ENCODE measurements around the gene LIN7C.
"Not testable (repeated sequence)": the region's sequence is repeated elsewhere in the genome, so short reads cannot be mapped to it uniquely, and the experiment has no call there.

The LIN7C gene

DNA sequence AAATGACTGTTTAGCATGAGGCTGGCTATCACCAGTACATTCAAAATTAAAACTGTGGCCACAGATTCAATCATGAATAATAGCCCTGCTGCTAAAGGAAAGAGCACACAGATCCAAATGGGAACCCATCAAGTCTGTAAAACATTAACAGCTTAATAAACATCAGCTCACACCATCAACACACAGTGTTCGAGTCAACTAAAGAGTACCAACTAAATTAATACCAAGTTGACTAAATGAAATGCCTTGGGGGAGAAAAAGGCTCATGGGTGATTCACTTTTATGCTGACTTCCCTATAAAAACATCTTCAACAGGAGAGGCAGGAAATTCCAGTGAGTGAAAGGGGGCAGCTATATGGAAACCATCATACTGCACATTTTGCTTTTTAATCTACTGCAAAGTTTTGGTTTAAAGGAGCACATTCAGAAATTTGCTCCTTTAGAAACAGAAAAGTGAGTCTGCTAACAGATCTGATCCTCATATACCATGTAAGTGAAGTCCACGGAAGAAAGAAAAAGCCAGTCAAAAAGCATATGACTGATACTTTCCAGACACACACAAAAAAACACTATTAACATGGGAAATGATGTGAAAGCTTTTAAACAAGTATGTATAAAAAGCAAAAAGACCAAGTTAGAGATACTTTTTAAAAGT, 50.3 kb downstream of the LIN7C start:
- DNase-seq: no peak
- no peak overlapping the region for H3K27ac Mint-ChIP-seq
- H3K9me3 Mint-ChIP-seq: no peaks in the 10 kb centered on the region

DNA sequence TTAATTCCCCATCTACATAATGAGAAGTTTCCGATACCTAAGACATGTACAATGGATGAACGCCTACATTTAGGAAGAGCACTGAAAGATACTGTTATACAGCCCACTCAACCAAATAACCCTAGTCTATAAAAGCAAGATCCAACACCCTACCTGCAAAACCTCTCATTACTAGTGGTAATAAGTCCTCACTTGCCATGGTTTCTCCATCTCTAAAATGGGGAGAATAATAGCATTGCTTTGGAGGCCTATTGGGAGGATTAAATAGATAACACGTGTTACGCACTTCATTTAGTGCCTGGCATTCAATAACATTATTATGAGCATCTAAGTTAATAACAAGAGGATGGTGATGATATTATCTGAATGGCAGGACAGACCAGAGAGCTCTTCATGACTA, 50.9 kb downstream of the LIN7C start:
- Mint-ChIP-seq H3K36me3 (ENCODE audit: low read depth) (no peaks in the 10 kb centered on the region), H3K27ac (no peak overlapping the region), H3K4me3 (no peak overlapping the region), H3K9me3 (no peaks in the 10 kb centered on the region), H3K27me3 (no peaks in the 10 kb centered on the region), H3K4me1 (ENCODE audit: low read depth) (no peaks in the 10 kb centered on the region)
- no peak for DNase-seq

More for the DNA sequence above, 50.3 kb downstream of the LIN7C start:
- H3K36me3 Mint-ChIP-seq (ENCODE audit: low read depth): no peaks in the 10 kb centered on the region
- no peaks in the 10 kb centered on the region for H3K27me3 Mint-ChIP-seq
- no peaks in the 10 kb centered on the region for H3K4me1 Mint-ChIP-seq (ENCODE audit: low read depth)
- no peak overlapping the region for H3K4me3 Mint-ChIP-seq

DNA sequence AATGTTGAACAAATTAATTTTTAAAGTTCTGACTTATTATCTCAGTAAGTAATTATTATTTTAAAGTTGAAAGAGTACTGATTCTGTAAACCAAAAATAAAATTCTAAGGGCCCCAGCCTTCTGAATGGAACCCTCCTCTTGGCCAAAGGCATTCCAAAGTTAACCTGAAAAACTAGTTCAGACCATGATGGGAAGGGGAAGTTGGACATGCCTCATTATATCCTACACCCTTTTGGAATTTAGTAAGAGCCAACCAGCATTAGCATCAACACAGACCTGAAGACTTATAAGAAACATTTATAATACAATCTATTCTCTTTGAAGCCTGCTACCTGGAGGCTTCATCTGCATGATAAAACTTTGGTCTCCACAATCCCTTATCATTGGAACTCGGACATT, 52.9 kb downstream of the LIN7C start:
- Mint-ChIP-seq H3K4me1 (ENCODE audit: low read depth) (no peaks in the 10 kb centered on the region), H3K4me3 (no peak overlapping the region), H3K36me3 (ENCODE audit: low read depth) (no peaks in the 10 kb centered on the region), H3K27ac (no peak overlapping the region), H3K27me3 (no peaks in the 10 kb centered on the region), H3K9me3 (no peaks in the 10 kb centered on the region)
- DNase-seq: no peak

DNA sequence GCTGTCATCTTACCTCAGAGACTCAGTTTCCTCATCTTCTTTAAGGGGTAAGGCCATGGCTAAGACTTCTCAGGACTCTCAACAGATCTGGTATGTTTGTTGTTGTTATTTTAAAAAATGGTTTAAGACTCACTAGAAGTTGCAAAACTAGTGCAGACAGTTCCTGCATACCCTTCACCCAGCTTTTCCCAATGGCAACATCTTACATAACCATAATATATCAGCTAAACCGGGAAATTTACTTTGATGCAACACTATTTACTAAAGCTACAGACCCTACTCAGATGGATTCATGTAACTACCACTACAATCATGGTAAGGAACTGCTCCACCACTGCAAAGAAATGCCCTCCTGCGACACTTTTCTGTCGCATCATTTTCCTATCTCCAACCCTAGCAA, 54.4 kb downstream of the LIN7C start:
- Mint-ChIP-seq H3K4me3 (no peak overlapping the region), H3K9me3 (no peaks in the 10 kb centered on the region), H3K27ac (no peak overlapping the region), H3K27me3 (no peaks in the 10 kb centered on the region), H3K36me3 (ENCODE audit: low read depth) (no peaks in the 10 kb centered on the region), H3K4me1 (ENCODE audit: low read depth) (no peaks in the 10 kb centered on the region)
- DNase-seq: no peak

DNA sequence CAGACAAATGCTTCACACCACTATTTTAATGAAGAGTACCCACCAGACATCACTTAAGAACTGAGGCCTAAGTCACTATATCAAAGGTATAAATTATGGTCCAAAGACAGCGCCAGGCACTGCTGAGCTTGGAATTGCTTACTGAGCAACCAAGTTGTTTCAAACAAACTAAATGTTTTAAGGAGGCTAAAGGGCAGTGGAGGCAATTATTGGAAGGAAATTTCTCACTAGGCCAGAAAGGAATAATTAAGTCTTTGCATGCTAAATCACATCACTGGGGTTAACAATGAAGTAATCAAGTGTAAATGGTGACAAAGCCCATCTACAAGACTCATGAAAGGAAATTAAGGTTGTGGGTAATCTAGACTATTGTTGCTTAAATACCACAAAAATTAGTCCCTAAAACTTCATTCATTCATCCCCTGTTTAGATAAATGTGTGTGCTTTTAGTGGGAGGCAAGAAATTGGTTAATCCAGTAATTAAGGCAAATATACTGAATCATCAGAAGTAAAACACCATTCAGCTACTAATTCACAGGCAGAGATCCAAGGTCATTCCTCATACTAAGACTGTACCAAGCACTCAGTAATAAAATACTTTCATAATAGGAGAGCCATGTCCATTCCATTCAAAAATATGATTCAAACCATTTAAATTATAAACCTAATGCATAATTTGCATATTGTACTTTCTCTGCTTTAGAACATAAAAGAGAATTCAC, 55.2 kb downstream of the LIN7C start:
- no peak for DNase-seq
- Mint-ChIP-seq H3K4me3 (no peak overlapping the region), H3K36me3 (ENCODE audit: low read depth) (no peaks in the 10 kb centered on the region), H3K9me3 (no peaks in the 10 kb centered on the region), H3K27ac (no peak overlapping the region), H3K4me1 (ENCODE audit: low read depth) (no peaks in the 10 kb centered on the region), H3K27me3 (no peaks in the 10 kb centered on the region)

DNA sequence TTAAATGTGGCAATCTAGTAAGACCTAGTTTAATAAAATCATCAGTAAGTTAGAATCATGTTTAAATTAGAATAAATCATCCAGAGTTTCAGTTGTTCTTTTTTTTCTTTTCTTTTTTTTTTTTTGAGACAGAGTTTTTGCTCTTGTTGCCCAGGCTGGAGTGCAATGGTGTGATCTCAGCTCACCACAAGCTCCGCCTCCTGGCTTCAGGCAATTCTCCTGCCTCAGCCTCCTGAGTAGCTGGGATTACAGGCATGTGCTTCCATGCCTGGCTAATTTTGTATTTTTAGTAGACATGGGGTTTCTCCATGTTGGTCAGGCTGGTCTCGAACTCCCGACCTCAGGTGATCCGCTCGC, 58.4 kb downstream of the LIN7C start:
- H3K27me3 Mint-ChIP-seq; H3K4me3 Mint-ChIP-seq; H3K9me3 Mint-ChIP-seq; H3K4me1 Mint-ChIP-seq (ENCODE audit: low read depth); H3K36me3 Mint-ChIP-seq (ENCODE audit: low read depth); DNase-seq; H3K27ac Mint-ChIP-seq: not testable (repeated sequence)

DNA sequence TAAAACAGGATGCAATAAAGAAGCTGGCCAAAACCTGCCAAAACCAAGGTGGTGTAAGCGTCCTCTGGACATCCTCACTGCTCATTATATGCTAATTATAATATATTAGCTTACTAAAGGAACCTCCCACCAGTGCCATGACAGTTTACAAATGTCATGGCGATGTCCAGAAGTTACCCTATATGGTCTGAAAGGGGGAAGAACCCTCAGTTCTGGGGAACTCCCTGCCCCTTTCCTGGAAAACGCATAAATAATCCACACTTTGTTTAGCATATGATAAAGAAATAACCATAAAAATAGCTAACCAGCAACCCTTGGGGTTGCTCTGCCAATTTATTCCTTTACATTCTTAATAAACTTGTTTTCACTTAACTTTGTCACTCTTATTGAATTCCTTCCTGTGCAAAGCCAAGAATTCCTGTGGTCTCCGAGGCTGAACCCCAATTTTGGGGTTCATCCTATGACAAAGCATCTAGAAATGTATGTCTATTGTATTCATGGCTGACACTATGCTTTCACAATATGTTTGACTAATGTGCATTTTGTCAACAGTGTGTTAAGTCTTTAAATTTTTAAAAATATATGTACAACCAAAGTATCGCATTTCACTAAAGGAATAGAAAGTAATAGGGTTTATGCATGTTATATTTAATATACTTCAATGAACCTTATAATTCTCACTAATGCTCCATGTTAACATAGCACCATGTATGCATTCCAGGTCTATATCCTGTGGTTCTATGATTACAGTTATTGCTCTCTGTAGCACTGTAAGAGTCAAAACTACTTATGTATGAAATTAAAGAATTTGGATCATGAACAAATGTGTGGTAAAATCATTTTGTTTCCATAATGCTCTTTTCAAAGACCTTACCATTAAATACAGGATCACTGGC, 59.0 kb downstream of the LIN7C start:
- no peak overlapping the region for H3K4me3 Mint-ChIP-seq
- no peaks in the 10 kb centered on the region for H3K27me3 Mint-ChIP-seq
- H3K4me1 Mint-ChIP-seq (ENCODE audit: low read depth): no peaks in the 10 kb centered on the region
- no peak for DNase-seq
- H3K27ac Mint-ChIP-seq: no peak overlapping the region
- H3K9me3 Mint-ChIP-seq: no peaks in the 10 kb centered on the region
- H3K36me3 Mint-ChIP-seq (ENCODE audit: low read depth): no peaks in the 10 kb centered on the region

DNA sequence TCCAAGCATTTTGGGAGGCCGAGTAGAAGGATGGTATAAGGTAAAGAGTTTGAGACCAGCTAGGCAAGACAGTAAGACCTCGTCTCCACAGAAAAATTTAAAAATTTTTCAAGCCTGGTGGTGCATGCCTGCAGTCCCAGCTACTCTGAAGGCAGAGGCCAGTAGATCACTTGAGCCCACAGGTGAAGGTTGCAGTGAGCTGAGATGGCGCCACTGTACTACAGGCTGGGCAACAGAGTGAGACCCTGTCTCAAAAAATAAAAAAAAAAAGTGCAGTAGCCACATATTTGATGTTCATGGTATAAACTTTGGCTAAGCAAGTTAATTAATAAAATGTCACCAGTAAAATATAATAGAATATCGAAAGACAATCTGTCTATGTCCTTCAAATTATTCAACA, 60.9 kb downstream of the LIN7C start:
- Mint-ChIP-seq H3K9me3 (no peaks in the 10 kb centered on the region), H3K36me3 (ENCODE audit: low read depth) (no peaks in the 10 kb centered on the region), H3K27me3 (peaks cover 5% of the 10 kb centered on the region), H3K4me3 (no peak overlapping the region), H3K27ac (no peak overlapping the region), H3K4me1 (ENCODE audit: low read depth) (no peaks in the 10 kb centered on the region)
- DNase-seq: no peak

DNA sequence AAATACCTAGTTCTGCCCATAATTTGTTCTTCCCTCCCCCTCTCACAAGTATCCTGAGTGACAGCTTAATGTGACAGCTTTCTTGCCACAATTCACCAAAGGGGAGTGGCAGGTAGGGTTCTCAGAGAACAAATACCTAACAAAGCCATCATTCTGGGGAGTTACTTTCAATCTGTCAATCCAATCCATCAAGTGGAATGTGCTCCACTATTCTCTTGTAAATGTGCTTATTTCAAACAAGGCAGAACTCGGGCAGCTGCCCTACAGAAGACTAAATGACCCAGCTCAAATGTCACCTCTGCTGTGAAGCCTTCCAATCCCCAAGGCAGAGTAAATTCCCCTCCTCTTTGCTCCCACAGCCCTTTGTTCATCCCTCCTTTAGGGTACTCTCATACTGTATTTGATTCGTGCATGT, 61.8 kb downstream of the LIN7C start:
- H3K27ac Mint-ChIP-seq: no peak overlapping the region
- H3K36me3 Mint-ChIP-seq (ENCODE audit: low read depth): no peaks in the 10 kb centered on the region
- DNase-seq: no peak
- H3K4me1 Mint-ChIP-seq (ENCODE audit: low read depth): no peaks in the 10 kb centered on the region
- peaks cover 5% of the 10 kb centered on the region for H3K27me3 Mint-ChIP-seq
- no peak overlapping the region for H3K4me3 Mint-ChIP-seq
- H3K9me3 Mint-ChIP-seq: no peaks in the 10 kb centered on the region
